ENCODE measurements around the gene KCNN2.

GRCh38 chr5:114363837-114364236 is 2.0 kb downstream of the KCNN2 start:
- TF ChIP-seq CTCF (IDR thresholded peaks at IDR 0.05 in 4 of 5, conservative IDR thresholded peaks at IDR 0.05 in 1 of 5) (no peak), POLR2A (IDR thresholded peaks at IDR 0.05) (no peak)
